ENCODE results near the gene ATG9B.

DNA sequence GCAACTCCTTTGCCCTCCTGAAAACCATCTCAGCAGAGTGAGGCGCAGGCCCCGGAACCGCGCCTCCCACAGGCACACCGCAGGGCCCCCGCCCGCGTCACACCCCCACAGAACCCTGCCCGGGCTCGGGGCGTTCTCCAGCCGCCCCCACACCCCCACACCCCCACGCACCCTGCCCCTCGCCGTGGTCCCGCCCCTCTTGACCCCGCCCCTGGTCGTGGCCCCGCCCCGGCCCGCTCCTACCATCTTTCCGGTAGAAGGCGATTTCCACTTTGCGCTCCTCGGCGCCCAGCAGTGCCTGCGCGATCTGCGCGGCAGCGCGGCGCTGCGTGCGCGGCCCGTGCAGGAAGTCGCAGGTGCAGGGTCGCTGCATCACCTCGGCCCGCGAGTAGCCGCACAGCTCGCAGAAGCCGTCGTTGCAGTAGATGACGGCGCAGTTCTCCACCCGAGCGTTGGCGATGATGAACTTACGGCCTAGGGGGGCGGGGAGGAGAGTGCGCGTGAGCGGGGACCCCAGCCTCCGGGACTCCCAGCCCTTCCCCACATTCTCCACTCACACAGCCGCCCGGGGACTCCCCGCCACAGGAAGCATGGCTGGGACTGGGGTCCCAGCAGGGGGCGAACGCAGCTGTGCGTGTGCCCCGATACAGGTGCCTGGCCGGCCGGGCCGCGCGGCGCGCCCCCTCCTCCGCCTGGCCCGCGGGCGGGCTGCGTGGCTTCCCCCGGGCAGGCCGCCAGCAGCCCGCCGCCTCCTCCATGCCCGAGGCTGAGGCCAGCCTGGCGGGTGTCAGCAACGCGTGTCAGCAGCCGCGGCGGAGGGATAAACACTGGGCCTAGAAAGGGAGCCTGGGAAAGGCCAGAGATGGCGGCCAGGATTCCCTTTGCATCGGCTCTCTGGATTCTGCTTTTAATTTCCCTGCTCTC, 49.6 kb downstream of the ATG9B start:
- TF ChIP-seq, protein P1, sequence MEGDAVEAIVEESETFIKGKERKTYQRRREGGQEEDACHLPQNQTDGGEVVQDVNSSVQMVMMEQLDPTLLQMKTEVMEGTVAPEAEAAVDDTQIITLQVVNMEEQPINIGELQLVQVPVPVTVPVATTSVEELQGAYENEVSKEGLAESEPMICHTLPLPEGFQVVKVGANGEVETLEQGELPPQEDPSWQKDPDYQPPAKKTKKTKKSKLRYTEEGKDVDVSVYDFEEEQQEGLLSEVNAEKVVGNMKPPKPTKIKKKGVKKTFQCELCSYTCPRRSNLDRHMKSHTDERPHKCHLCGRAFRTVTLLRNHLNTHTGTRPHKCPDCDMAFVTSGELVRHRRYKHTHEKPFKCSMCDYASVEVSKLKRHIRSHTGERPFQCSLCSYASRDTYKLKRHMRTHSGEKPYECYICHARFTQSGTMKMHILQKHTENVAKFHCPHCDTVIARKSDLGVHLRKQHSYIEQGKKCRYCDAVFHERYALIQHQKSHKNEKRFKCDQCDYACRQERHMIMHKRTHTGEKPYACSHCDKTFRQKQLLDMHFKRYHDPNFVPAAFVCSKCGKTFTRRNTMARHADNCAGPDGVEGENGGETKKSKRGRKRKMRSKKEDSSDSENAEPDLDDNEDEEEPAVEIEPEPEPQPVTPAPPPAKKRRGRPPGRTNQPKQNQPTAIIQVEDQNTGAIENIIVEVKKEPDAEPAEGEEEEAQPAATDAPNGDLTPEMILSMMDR (conservative IDR thresholded peaks at IDR 0.05; ENCODE audit: low read depth, low read length) = peak; percentile 29; the same call in 1 of the 2 replicates
- TF ChIP-seq EZH2 (IDR thresholded peaks at IDR 0.05; ENCODE audit: low read length, unreplicated experiment) = no peak
